Measurements from ENCODE around the gene FOXI1. TPM values are rescaled to one million over a fixed set of nuclear protein-coding genes. Genes with fewer than 3 reads are reported as not detected.

FOXI1 gene
- polyA plus RNA-seq, 3 donors = not detected

DNA sequence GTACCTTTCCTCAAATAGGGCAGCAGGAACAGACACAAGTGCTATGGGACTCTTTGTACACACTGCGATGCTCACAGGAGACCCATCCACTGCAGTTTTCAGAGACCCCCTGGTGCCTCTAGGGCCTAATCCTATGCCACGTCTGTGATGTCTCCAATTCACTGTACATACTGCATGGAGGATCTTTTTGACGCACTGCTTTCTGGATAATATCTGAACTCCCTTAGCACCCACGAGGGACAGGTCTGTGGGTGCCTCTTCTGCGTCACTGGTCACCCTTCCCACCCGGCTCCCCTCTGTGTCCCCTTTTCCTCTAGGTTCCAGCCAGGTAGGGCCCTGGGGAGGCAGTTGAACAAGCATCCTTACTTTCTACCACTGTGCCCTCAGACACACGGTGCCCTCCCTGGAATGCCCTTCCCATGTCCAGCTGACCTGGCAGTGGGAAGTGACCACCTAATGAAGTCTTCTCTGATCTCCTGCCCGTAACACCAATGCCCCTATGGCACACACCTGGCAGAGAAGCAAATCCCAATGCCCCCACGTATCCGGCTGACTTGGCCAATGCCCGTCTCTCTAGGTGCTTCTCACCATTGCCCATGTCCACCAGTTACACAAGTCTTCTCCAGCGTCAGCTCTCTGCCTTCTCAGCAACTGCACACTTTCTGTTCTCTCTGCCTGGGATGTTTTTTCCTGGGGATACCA is 41.5 kb downstream of the FOXI1 start:
- intact Hi-C loops (cut with micrococcal nuclease) = no loop called here
- H3K79me2 ChIP-seq (ENCODE audit: insufficient read depth, low read length) = no peaks in the 10 kb centered on the region
- TF ChIP-seq, protein P1, sequence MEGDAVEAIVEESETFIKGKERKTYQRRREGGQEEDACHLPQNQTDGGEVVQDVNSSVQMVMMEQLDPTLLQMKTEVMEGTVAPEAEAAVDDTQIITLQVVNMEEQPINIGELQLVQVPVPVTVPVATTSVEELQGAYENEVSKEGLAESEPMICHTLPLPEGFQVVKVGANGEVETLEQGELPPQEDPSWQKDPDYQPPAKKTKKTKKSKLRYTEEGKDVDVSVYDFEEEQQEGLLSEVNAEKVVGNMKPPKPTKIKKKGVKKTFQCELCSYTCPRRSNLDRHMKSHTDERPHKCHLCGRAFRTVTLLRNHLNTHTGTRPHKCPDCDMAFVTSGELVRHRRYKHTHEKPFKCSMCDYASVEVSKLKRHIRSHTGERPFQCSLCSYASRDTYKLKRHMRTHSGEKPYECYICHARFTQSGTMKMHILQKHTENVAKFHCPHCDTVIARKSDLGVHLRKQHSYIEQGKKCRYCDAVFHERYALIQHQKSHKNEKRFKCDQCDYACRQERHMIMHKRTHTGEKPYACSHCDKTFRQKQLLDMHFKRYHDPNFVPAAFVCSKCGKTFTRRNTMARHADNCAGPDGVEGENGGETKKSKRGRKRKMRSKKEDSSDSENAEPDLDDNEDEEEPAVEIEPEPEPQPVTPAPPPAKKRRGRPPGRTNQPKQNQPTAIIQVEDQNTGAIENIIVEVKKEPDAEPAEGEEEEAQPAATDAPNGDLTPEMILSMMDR (IDR thresholded peaks at IDR 0.05) = no peak
- H2AFZ ChIP-seq (ENCODE audit: insufficient read depth, low read depth, low read length, poor library complexity, severe bottlenecking) = no peak overlapping the region
- no peaks in the 10 kb centered on the region for H3K4me1 ChIP-seq (ENCODE audit: control insufficient read depth in 1 of 2, insufficient read depth in 2 of 2, low read length in 2 of 2)
- peaks cover 2 to 9% (median 5%) of the 10 kb centered on the region in 3 donors for H3K27me3 Mint-ChIP-seq (ENCODE audit: low read depth in 3 of 3)
- H3K9me3 ChIP-seq (replicated peaks in 1 of 2; ENCODE audit: control insufficient read depth in 1 of 2, insufficient read depth in 1 of 2, low read length in 2 of 2) = no peaks in the 10 kb centered on the region
- no peak overlapping the region for H3K4me3 Mint-ChIP-seq
- WGBS (ENCODE audit: insufficient coverage) = 91% methylated on average over 12 of the region's 12 CpGs
- no peak for DNase-seq
- no peak overlapping the region for H3K27ac ChIP-seq (ENCODE audit: low read depth in 1 of 2, low read length in 2 of 2)
- H3K27ac Mint-ChIP-seq = no peak overlapping the region
- H3K9ac ChIP-seq (ENCODE audit: insufficient read depth, low read length, poor library complexity, severe bottlenecking) = no peak overlapping the region
- H3K4me3 ChIP-seq (replicated peaks in 1 of 3; ENCODE audit: low read depth in 2 of 3, low read length in 3 of 3) = no peak overlapping the region
- no peak overlapping the region for H3K4me2 ChIP-seq (replicated peaks; ENCODE audit: extremely low read depth, low read length, poor library complexity, severe bottlenecking)
- H4K20me1 ChIP-seq (ENCODE audit: insufficient read depth, low read length) = no peaks in the 10 kb centered on the region
- no peaks in the 10 kb centered on the region for H3K36me3 ChIP-seq (replicated peaks in 1 of 2; ENCODE audit: control insufficient read depth in 1 of 2, insufficient read depth in 2 of 2, low read length in 2 of 2)
- no peaks in the 10 kb centered on the region for H3K36me3 Mint-ChIP-seq
- H3K27me3 ChIP-seq (ENCODE audit: control insufficient read depth in 2 of 2, insufficient read depth in 2 of 2, low read length in 2 of 2) = no peaks in the 10 kb centered on the region
- peaks cover 5% of the 10 kb centered on the region for H3K4me1 Mint-ChIP-seq
- peaks cover 0 to 2% (median 0%) of the 10 kb centered on the region in 7 donors for H3K9me3 Mint-ChIP-seq

DNA sequence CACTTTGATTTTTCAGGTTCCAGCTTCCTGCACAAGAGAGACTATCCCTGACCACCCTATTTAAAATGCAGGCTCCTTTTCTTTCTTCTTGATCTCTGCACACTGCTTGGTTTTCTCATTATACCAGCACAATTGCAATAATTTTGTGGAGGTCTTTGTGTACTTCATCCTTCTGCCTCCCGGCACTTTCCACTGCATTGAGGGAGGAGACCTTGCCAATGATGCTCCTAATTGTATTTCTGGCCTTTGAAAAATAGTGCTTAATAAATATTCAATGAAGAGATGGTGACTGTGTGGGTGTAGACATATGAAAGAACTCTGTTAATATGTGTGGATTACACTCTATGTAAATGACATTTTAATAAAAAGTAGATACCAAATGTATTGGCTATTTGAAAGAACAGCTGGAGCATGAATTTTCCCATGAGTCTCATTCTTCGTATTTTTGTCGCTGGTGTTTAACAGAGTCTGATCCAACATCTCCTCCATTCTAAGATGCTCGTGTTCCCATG is 42.1 kb downstream of the FOXI1 start:
- Histone ChIP-seq H3K9me3 (replicated peaks in 1 of 2; ENCODE audit: control insufficient read depth in 1 of 2, insufficient read depth in 1 of 2, low read length in 2 of 2) (no peaks in the 10 kb centered on the region), H3K4me1 (ENCODE audit: control insufficient read depth in 1 of 2, insufficient read depth in 2 of 2, low read length in 2 of 2) (no peaks in the 10 kb centered on the region), H3K36me3 (replicated peaks in 1 of 2; ENCODE audit: control insufficient read depth in 1 of 2, insufficient read depth in 2 of 2, low read length in 2 of 2) (no peaks in the 10 kb centered on the region), H3K27ac (ENCODE audit: low read depth in 1 of 2, low read length in 2 of 2) (no peak overlapping the region), H3K4me3 (replicated peaks in 1 of 3; ENCODE audit: low read depth in 2 of 3, low read length in 3 of 3) (no peak overlapping the region), H3K4me2 (replicated peaks; ENCODE audit: extremely low read depth, low read length, poor library complexity, severe bottlenecking) (no peak overlapping the region), H3K9ac (ENCODE audit: insufficient read depth, low read length, poor library complexity, severe bottlenecking) (no peak overlapping the region), H3K79me2 (ENCODE audit: insufficient read depth, low read length) (no peaks in the 10 kb centered on the region), H4K20me1 (ENCODE audit: insufficient read depth, low read length) (no peaks in the 10 kb centered on the region), H3K27me3 (ENCODE audit: control insufficient read depth in 2 of 2, insufficient read depth in 2 of 2, low read length in 2 of 2) (no peaks in the 10 kb centered on the region), H2AFZ (ENCODE audit: insufficient read depth, low read depth, low read length, poor library complexity, severe bottlenecking) (no peak overlapping the region)
- TF ChIP-seq, protein P1 (IDR thresholded peaks at IDR 0.05) = no peak
- intact Hi-C loops (cut with micrococcal nuclease) = no loop called here
- H3K36me3 Mint-ChIP-seq = no peaks in the 10 kb centered on the region
- DNase-seq = no peak
- H3K9me3 Mint-ChIP-seq = peaks cover 0 to 3% (median 0%) of the 10 kb centered on the region in 7 donors
- H3K4me1 Mint-ChIP-seq = peaks cover 5% of the 10 kb centered on the region
- WGBS (ENCODE audit: insufficient coverage) = no CpG with 5 or more reads among the region's 4 CpGs
- H3K4me3 Mint-ChIP-seq = no peak overlapping the region
- peaks cover 2 to 8% (median 4%) of the 10 kb centered on the region in 3 donors for H3K27me3 Mint-ChIP-seq (ENCODE audit: low read depth in 3 of 3)
- H3K27ac Mint-ChIP-seq = no peak overlapping the region
